ENCODE measurements around the gene HLF.

Gene HLF

GRCh38 chr17:55311767-55312375 lies 47.1 kb downstream of the HLF start:
- no peaks in the 10 kb centered on the region for H3K27me3 ChIP-seq (ENCODE audit: control insufficient read depth, insufficient read depth, low read length)
- H3K4me3 ChIP-seq (ENCODE audit: low read depth, low read length), result no peak overlapping the region
- H3K9ac ChIP-seq (ENCODE audit: low read depth, low read length), result no peak overlapping the region
- no peaks in the 10 kb centered on the region for H3K9me3 ChIP-seq (ENCODE audit: control insufficient read depth, insufficient read depth, low read length)
- H3K4me1 ChIP-seq (ENCODE audit: control insufficient read depth, insufficient read depth, low read length), result no peaks in the 10 kb centered on the region
- H3K36me3 ChIP-seq (ENCODE audit: control insufficient read depth, insufficient read depth, low read length), result no peaks in the 10 kb centered on the region

- Histone ChIP-seq H3K36me3 (ENCODE audit: control insufficient read depth, insufficient read depth, low read length) (no peaks in the 10 kb centered on the region), H3K9me3 (ENCODE audit: control insufficient read depth, insufficient read depth, low read length) (no peaks in the 10 kb centered on the region), H3K4me1 (ENCODE audit: control insufficient read depth, insufficient read depth, low read length) (no peaks in the 10 kb centered on the region), H3K4me3 (ENCODE audit: low read depth, low read length) (no peak overlapping the region), H3K9ac (ENCODE audit: low read depth, low read length) (no peak overlapping the region), H3K27me3 (ENCODE audit: control insufficient read depth, insufficient read depth, low read length) (no peaks in the 10 kb centered on the region)
These were observed 48.1 kb downstream of the HLF start for GRCh38 chr17:55312852-55313251.

GRCh38 chr17:55314061-55314783 lies 49.5 kb downstream of the HLF start:
- Histone ChIP-seq H3K4me3 (ENCODE audit: low read depth, low read length) (no peak overlapping the region), H3K36me3 (ENCODE audit: control insufficient read depth, insufficient read depth, low read length) (no peaks in the 10 kb centered on the region), H3K4me1 (ENCODE audit: control insufficient read depth, insufficient read depth, low read length) (no peaks in the 10 kb centered on the region), H3K27me3 (ENCODE audit: control insufficient read depth, insufficient read depth, low read length) (no peaks in the 10 kb centered on the region), H3K9ac (ENCODE audit: low read depth, low read length) (no peak overlapping the region), H3K9me3 (ENCODE audit: control insufficient read depth, insufficient read depth, low read length) (no peaks in the 10 kb centered on the region)

GRCh38 chr17:55314784-55315491 lies 50.2 kb downstream of the HLF start:
- Histone ChIP-seq H3K4me1 (ENCODE audit: control insufficient read depth, insufficient read depth, low read length) (no peaks in the 10 kb centered on the region), H3K9ac (ENCODE audit: low read depth, low read length) (no peak overlapping the region), H3K9me3 (ENCODE audit: control insufficient read depth, insufficient read depth, low read length) (no peaks in the 10 kb centered on the region), H3K27me3 (ENCODE audit: control insufficient read depth, insufficient read depth, low read length) (no peaks in the 10 kb centered on the region), H3K36me3 (ENCODE audit: control insufficient read depth, insufficient read depth, low read length) (no peaks in the 10 kb centered on the region), H3K4me3 (ENCODE audit: low read depth, low read length) (no peak overlapping the region)

GRCh38 chr17:55316499-55316898 lies 51.7 kb downstream of the HLF start:
- Histone ChIP-seq H3K9ac (ENCODE audit: low read depth, low read length) (no peak overlapping the region), H3K4me1 (ENCODE audit: control insufficient read depth, insufficient read depth, low read length) (no peaks in the 10 kb centered on the region), H3K9me3 (ENCODE audit: control insufficient read depth, insufficient read depth, low read length) (no peaks in the 10 kb centered on the region), H3K4me3 (ENCODE audit: low read depth, low read length) (no peak overlapping the region), H3K36me3 (ENCODE audit: control insufficient read depth, insufficient read depth, low read length) (no peaks in the 10 kb centered on the region), H3K27me3 (ENCODE audit: control insufficient read depth, insufficient read depth, low read length) (no peaks in the 10 kb centered on the region)

GRCh38 chr17:55317284-55317683 lies 52.5 kb downstream of the HLF start:
- Histone ChIP-seq H3K4me3 (ENCODE audit: low read depth, low read length) (no peak overlapping the region), H3K4me1 (ENCODE audit: control insufficient read depth, insufficient read depth, low read length) (no peaks in the 10 kb centered on the region), H3K27me3 (ENCODE audit: control insufficient read depth, insufficient read depth, low read length) (no peaks in the 10 kb centered on the region), H3K9ac (ENCODE audit: low read depth, low read length) (no peak overlapping the region), H3K9me3 (ENCODE audit: control insufficient read depth, insufficient read depth, low read length) (no peaks in the 10 kb centered on the region), H3K36me3 (ENCODE audit: control insufficient read depth, insufficient read depth, low read length) (no peaks in the 10 kb centered on the region)

- Histone ChIP-seq H3K4me3 (ENCODE audit: low read depth, low read length) (no peak overlapping the region), H3K36me3 (ENCODE audit: control insufficient read depth, insufficient read depth, low read length) (no peaks in the 10 kb centered on the region), H3K9me3 (ENCODE audit: control insufficient read depth, insufficient read depth, low read length) (no peaks in the 10 kb centered on the region), H3K27me3 (ENCODE audit: control insufficient read depth, insufficient read depth, low read length) (no peaks in the 10 kb centered on the region), H3K4me1 (ENCODE audit: control insufficient read depth, insufficient read depth, low read length) (no peaks in the 10 kb centered on the region), H3K9ac (ENCODE audit: low read depth, low read length) (no peak overlapping the region)
These were observed 53.3 kb downstream of the HLF start for GRCh38 chr17:55318081-55318480.

- H3K9me3 ChIP-seq (ENCODE audit: control insufficient read depth, insufficient read depth, low read length), result no peaks in the 10 kb centered on the region
- no peak overlapping the region for H3K9ac ChIP-seq (ENCODE audit: low read depth, low read length)
- no peak overlapping the region for H3K4me3 ChIP-seq (ENCODE audit: low read depth, low read length)
- H3K27me3 ChIP-seq (ENCODE audit: control insufficient read depth, insufficient read depth, low read length), result no peaks in the 10 kb centered on the region
- no peaks in the 10 kb centered on the region for H3K4me1 ChIP-seq (ENCODE audit: control insufficient read depth, insufficient read depth, low read length)
- no peaks in the 10 kb centered on the region for H3K36me3 ChIP-seq (ENCODE audit: control insufficient read depth, insufficient read depth, low read length)
These were observed 54.1 kb downstream of the HLF start for GRCh38 chr17:55318715-55319487.

- H3K4me3 ChIP-seq (ENCODE audit: low read depth, low read length), result no peak overlapping the region
- H3K36me3 ChIP-seq (ENCODE audit: control insufficient read depth, insufficient read depth, low read length), result no peaks in the 10 kb centered on the region
- H3K9ac ChIP-seq (ENCODE audit: low read depth, low read length), result no peak overlapping the region
- H3K9me3 ChIP-seq (ENCODE audit: control insufficient read depth, insufficient read depth, low read length), result no peaks in the 10 kb centered on the region
- no peaks in the 10 kb centered on the region for H3K4me1 ChIP-seq (ENCODE audit: control insufficient read depth, insufficient read depth, low read length)
- no peaks in the 10 kb centered on the region for H3K27me3 ChIP-seq (ENCODE audit: control insufficient read depth, insufficient read depth, low read length)
These were observed 55.3 kb downstream of the HLF start for GRCh38 chr17:55319933-55320593.

GRCh38 chr17:55320594-55321426 lies 56.0 kb downstream of the HLF start:
- H3K9me3 ChIP-seq (ENCODE audit: control insufficient read depth, insufficient read depth, low read length), result no peaks in the 10 kb centered on the region
- no peak overlapping the region for H3K4me3 ChIP-seq (ENCODE audit: low read depth, low read length)
- H3K27me3 ChIP-seq (ENCODE audit: control insufficient read depth, insufficient read depth, low read length), result no peaks in the 10 kb centered on the region
- H3K9ac ChIP-seq (ENCODE audit: low read depth, low read length), result no peak overlapping the region
- no peaks in the 10 kb centered on the region for H3K36me3 ChIP-seq (ENCODE audit: control insufficient read depth, insufficient read depth, low read length)
- H3K4me1 ChIP-seq (ENCODE audit: control insufficient read depth, insufficient read depth, low read length), result no peaks in the 10 kb centered on the region
